Mucosa of gallbladder (tissue), 1 donor: Measurements from ENCODE around the gene CACNB3. TPM values are rescaled to one million over a fixed set of nuclear protein-coding genes. Genes with fewer than 3 reads are reported as not detected.
"Not testable (repeated sequence)": the region's sequence is repeated elsewhere in the genome, so short reads cannot be mapped to it uniquely, and the experiment has no call there.

Experiments used
- DNase-seq: peaks from one replicate; pipeline ENCODE4 v3.0.0-alpha.2; 2020; ENCODE audit warnings: low spot score
- total RNA-seq: library from RNA; stranded (reverse); gene quantifications from one replicate; pipeline ENCODE4 v1.2.1, GENCODE V29; 2021
- donor health status: DM: no; HTN: no; CAD: no.

CACNB3 gene
- total RNA-seq, 1 donor from 2014 or later: 43.1 TPM

DNA sequence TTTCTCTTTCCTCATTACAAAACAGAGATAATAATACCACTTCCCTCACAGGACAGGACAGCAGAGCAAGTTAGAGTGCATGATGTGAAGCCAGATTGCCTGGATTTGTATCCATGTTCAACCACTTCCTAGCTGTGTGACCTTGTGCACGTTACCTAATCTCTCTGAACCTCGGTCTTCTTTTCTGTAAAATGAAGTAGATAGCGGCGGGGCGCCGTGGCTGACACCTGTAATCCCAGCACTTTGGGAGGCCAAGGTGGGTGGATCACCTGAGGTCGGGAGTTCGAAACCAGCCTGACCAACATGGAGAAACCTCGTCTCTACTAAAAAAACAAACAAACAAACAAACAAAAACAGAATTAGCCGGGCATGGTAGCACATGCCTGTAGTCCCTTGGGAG is 36.6 kb downstream of the CACNB3 start:
- not testable (repeated sequence) for DNase-seq

DNA sequence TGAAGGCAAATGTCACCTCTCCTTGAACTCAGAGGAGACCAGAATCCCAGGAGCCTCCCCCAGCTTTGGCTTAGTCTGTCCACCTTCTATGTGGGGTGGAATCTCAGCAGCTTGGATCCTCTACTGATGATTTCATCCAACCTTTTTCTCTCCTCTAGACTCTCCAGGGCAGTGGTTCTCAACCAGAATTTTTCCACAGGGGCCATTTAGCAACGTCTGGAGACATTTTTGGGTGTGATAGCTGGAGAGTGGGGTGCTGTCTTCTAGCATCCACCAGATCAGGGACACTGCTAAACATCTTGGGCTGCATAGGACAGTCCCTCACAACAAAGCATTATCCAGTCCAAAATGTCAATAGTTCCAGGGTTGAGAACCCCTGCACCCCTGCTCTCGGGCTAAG is 38.1 kb downstream of the CACNB3 start:
- no peak for DNase-seq

DNA sequence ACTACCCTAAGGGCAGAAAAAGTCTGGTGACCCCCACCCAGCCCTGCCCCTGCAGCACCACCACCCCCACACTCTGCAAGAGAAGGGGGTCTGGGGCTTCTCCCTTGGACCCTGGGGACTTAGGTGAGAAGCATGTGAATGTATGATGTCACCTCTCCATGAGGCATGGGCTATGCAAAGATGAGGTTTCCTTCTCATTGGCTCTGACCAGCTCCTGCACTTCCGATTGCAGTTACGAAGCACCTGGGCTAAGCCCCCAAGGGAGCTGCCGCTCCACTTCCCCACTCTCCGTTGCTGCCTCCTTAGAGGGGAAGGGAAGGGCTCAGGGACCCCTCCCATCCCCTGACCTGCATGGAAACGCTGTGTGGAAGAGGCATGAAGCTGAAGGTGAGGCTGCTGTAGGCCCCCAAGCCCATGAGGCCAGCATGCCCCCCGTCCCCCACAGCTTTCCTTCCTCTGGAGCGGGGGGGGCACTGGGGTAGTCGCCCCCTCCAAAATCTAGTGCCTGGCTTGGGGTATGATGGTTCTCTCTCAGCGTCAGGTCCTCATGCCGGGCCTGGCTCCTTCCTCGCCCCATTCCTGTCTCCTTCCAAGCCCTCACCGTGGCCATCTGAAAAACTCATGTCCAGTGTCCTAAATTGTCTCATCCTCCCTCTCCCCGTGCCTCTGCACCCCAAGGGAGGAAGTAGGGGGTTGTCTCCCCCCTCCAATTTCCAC is 39.1 kb downstream of the CACNB3 start:
- no peak for DNase-seq

DNA sequence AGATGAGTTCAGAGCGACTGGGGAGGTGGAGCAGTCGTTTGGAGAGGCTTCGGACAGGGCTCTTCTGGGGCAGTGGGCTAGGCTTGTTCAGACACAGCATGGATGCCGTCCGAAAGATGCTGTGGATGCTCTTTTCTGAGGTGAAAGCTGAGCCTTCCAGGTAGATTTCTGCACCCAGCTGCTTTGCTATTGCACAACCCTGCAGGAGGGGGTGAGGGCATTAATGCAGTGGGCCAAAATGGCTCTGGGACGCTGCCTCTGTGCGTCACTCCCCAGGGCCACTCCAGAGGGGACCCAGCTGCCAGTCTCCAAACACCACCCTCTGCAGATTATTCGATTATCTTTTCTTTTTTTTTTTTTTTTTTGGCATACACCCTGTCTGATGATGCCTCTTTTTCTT is 39.7 kb downstream of the CACNB3 start:
- DNase-seq: no peak

DNA sequence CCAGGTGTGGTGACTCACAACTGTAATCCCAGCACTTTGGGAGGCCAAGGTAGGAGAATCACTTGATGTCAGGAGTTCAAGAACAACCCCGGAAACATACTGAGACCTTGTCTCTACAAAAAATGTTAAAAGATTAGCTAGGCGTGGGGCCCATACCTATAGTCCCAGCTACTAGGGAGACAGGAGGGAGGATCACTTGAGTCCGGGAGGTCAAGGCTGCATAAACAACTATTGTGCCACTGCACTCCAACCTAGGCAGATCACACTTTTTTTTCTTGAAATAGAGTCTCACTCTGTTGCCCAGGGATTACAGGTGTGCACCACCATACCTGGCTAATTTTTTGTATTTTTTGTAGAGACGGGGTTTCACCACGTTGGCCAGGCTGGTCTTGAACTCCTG is 41.3 kb downstream of the CACNB3 start:
- DNase-seq: no peak

DNA sequence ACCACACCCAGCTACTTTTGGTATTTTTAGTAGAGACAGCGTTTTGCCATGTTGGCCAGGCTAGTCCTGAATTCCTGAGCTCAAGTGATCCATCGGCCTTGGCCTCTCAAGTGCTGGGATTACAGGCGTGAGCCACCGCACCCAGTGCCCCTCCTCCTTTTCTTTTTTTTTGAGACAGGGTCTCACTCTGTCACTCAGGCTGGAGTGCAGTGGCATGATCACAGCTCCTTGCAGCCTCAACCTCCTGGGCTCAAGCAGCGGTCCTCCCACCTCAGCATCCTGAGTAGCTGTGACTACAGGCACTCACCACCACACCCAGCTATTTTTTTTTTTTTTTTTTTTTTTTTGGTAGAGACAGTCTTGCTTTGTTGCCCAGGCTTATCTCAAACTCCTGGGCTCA is 41.9 kb downstream of the CACNB3 start:
- not testable (repeated sequence) for DNase-seq

DNA sequence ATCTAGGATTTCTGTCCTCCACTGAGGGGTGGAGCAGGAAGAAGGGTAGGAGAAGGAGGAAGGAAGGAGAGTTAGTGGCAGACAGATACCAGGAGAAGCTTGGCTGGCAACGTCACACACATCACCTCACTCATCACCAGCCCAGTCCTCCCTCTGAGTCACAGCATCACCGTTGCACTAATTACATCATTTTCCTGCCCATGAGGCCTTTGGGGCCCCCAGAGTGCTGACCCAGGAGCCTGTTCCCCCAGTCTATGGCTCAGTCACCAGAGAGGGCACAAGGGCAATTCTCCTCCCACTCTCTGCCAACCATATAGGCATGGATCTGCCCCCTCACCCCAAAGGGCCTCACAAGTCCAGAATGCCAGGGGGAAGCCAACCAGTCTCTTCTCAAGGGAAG is 42.8 kb downstream of the CACNB3 start:
- no peak for DNase-seq

DNA sequence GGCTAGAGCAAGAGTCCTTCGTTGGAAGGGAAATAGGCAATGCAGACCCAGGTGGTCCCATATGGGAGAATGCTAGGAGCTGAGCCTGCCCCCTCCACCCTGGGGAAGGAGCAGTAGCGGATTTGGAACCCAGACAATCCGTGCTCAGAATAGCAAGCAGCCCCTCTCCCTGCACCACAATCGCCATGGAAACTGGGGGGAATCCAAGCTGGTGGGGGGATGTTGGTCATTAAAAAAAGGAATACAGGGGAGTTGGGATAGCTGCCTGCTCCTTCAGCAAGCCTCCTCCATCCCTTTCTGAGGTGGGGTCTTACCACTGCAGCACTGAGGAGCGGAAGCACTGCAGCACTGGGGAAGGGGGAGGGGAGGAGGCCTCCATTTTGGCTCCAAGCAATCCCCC is 44.5 kb downstream of the CACNB3 start:
- no peak for DNase-seq

DNA sequence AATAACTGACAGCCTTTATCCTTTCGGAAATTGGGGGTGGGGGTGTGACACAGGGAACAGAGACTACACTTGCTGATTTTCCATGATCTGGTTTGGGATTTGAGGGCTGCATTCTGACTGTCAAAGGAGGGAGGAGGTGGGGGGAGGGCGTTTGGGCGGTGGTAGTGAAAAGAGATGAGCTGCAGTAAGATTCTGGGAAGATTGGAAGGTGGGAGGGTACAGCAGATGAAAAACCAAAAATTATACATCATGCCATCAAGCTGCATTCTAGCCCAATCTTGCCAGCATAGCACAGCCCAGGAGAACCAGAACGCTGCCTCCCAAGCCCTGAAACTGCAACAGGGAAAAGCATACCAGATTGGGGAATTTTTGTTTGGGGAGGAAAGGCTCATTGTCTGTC is 45.0 kb downstream of the CACNB3 start:
- no peak for DNase-seq

DNA sequence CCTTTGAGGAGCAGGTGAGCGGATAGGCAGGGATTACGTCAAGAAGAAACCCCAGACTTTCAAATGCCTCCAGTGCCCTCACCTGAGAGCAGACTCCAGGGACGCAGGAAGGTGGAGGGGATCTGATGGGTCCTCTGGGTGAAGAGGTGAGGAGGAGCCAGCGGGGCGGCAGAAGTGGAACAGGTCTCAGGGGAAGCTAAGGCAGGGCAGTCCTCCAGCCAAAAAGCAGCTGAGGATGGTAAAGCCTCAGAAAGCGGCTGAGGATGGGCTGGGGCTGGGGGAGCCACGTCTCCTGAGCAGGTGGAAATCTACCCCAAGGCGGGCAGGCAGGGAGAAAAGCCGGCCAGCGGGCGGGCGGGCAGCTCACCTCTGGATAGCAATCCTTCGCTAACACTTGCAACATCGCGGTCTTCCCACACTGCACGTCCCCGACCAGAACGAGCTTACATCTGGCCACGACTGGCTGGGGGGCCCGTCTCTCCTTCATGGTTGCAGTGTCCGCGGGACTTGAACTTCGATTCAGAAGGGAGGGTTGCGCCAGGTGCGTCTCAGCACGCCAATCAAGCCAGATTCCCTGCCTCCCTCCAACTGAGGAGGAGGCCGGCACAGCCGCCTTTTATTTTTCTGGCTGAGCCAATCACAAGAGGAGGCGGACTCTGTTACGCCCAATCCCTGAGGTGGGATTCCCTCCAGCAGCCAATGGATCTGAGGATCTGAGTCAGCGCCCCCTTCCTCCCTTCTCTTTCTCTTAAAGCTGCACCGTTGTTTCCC is 47.2 kb downstream of the CACNB3 start, which contains the start of gene RND1:
Gene RND1, minus strand, starts transcription at position 590 of the 771 bp plus-strand sequence. Its CDS starts 103 bp downstream, at position 487.
- DNase-seq: peak; percentile 93

DNA sequence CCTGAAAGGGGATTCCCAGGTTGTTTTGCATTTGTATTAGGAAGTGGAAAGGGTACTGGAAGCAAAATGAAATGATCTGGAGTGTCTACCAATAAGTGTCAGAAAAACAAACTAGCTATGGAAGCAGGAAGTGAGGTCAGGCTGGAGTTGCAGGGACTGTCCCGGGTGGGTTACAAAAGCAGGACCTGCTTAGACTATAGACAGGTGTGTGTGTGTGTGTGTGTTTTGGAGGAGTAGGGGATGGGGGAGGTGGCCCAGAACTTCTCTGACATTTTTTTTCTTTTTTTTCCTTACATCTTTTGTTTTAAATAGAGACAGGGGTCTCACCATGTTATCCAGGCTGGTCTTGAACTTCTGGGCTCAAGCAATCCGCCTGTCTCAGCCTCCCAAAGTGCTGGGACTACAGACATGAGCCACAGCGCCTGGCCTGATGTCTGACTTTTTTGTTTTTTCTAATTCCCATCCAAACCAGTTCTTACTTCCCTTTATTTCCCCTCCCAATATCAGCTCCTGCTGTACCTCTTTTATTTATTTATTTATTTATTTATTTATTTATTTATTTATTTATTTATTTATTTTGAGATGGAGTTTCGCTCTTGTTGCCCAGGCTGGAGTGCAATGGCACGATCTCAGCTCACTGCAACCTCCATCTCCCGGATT is 47.9 kb downstream of the CACNB3 start:
- no peak for DNase-seq

DNA sequence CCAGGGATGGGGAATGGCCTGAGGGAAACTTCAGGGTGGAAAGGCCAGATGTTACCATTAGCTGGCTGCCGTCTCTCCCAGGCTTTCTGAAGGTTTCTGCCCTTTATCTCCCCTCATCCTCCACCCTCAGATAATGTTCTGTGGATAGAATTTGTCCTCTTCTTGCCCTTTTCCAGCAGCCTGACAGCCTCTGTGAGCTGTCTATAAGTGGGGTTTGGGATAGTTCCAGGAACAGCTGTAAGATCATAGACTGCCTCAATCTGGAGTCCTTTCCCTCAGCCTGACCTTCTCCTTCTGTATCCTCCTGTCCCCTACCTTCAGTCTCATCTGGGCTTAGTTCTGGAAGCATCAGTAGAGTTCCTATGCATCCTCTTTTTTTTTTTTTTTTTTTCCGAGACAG is 50.2 kb downstream of the CACNB3 start:
- DNase-seq: no peak

DNA sequence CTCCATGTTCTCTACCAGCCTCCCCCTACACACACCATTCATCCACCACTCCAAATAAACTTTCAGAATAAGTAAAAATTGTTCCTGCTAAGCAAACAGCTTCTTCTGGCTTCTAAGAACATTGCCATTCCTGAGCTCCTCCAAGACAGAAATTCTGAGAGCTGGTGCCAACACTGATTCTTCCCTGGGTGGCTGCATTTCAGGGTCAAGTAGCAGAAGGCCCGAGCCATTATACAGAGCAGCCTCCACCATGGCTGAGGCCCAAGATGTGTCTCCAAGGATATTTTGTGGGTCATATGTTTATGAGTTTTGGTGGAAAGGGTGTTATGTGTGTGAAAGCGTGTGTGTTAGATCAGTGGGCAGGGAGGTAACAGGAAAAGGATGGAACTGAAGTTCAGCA is 50.9 kb downstream of the CACNB3 start:
- DNase-seq: no peak

DNA sequence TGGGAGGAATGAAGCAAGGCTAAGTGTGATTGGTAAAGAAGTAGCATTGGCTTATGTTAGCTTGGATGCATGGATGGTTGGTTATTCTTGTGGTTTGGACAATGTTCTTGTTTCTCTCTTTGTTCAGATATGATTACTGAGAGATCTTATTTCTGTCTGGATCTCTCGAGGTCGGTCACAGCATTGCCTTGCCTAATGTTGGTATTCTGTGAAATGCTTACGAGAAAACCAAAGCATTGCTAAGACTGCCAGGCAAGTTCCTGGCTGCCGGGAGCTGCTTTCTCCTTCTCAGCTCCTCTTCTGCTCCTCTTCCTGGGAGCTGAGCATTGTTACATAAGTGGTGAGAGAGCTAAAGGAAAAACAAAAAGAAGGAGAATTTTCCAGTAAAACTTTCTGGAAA is 54.8 kb downstream of the CACNB3 start:
- no peak for DNase-seq

DNA sequence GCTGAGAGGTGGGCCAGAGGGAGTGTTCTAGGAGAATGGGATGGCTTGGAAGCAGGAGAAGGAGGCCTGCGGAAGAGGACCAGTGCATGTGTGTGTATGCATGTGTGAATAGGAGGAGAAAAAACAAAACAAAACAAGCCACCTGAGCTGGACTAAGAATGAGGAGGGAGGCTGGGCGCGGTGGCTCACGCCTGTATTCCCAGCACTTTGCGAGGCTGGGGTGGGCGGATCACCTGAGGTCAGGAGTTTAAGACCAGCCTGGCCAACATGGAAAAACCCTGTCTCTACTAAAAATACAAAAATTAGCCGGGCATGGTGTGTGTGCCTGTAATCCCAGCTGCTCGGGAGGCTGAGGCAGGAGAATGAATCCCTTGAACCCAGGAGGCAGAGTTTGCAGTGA is 55.2 kb downstream of the CACNB3 start:
- not testable (repeated sequence) for DNase-seq

DNA sequence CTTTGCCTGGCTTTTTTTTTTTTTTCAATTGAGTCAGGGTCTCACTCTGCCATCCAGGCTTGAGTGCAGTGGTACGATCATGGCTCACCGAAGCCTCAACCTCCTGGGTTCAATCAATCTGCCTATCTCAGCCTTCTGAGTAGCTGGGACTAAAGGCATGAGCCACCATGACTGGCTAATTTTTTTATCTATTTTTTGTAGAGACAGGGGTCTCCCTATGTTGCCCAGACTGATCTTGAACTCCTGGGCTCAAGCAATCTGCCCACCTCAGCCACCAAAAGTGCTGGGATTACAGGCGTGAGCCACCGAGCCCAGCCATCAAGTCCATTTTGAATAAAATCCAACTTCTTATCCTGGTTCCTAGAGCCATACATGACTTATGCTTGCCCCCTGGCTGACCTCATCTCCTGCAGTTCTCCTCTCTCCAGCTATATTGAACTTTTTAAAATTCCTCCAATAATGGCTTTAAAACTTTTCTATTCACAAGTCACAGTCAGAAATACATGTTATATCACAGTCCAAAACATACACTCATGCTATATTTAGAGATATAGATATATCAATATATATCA is 57.7 kb downstream of the CACNB3 start:
- DNase-seq: no peak

Other genes starting within 250 kb of the CACNB3 start
- gene LALBA, start 248.4 kb upstream of the CACNB3 start, total RNA-seq: not detected
- gene KANSL2, start 136.3 kb upstream of the CACNB3 start, total RNA-seq: 23.5 TPM
- 30.1 TPM for gene CCNT1, start 101.8 kb upstream of the CACNB3 start, total RNA-seq
- 69.9 TPM for gene ADCY6, start 29.4 kb upstream of the CACNB3 start, total RNA-seq
- 85.1 TPM for gene DDX23, start 33.7 kb downstream of the CACNB3 start, total RNA-seq
- 14.6 TPM for gene RND1, start 47.4 kb downstream of the CACNB3 start, total RNA-seq
- 34.6 TPM for gene FKBP11, start 107.0 kb downstream of the CACNB3 start, total RNA-seq
- gene ARF3, start 139.0 kb downstream of the CACNB3 start, total RNA-seq: 198 TPM
- 0.58 TPM for gene WNT10B, start 153.2 kb downstream of the CACNB3 start, total RNA-seq
- 0.29 TPM for gene WNT1, start 159.8 kb downstream of the CACNB3 start, total RNA-seq
- 0.06 TPM for gene DDN, start 180.9 kb downstream of the CACNB3 start, total RNA-seq
- gene PRKAG1, start 200.3 kb downstream of the CACNB3 start, total RNA-seq: 51.7 TPM
- 104 TPM for gene KMT2D, start 242.3 kb downstream of the CACNB3 start, total RNA-seq